Loucy (cell line): ENCODE data around the gene HHATL.

Experiments used
- CTCF ChIP-seq: fragments of 200-600 bp; sonication (generic); conservative IDR thresholded peaks from 2 replicates; pipeline ENCODE4 v1.5.1; 2014; ENCODE audit warnings: mild to moderate bottlenecking, antibody characterized with exemption, low read length
- EZH2phosphoT487 ChIP-seq: fragments of 200-600 bp; IDR thresholded peaks from 2 replicates; pipeline ENCODE4 v1.6.1; 2018; ENCODE audit warnings: antibody characterized with exemption, mild to moderate bottlenecking, moderate library complexity, borderline replicate concordance

DNA sequence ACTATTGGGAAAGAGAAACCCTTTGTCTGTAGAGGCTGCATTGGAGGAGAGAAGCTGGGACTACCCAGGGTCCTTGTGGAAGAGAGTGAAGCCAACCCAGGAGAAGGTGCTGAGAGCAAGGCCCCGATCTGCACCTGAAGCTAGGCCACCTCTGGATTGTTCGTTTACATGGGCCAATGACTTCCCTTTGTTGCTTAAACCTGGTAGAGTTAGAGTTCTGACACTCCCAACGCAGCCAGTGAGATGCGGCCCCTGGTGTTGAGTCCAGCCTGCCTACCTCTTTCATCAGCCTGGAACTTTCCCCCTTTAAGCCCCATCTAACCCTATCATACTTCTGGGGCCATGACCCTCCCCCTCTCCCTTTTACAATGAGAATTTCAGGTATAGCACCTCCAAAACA, 39.7 kb upstream of the HHATL start:
- TF ChIP-seq CTCF (no peak), EZH2phosphoT487 (no peak)
